Loucy (cell line): ENCODE data around the gene KRT3.

Experiments used
- H2AFZ ChIP-seq: fragments of 200-600 bp; sonication (generic); 2 replicates; pipeline ENCODE4 v1.6.0; 2016; ENCODE audit warnings: antibody characterized with exemption, mild to moderate bottlenecking, low read length, moderate library complexity
- H3F3A ChIP-seq: fragments of 200-600 bp; 2 replicates; pipeline ENCODE4 v1.6.0; 2016; ENCODE audit warnings: antibody characterized with exemption, low read depth, mild to moderate bottlenecking
- H3K27me3 ChIP-seq: fragments of 200-600 bp; sonication (generic); 2 replicates; pipeline ENCODE4 v1.6.1; 2014; ENCODE audit warnings: low read length, mild to moderate bottlenecking; ENCODE audit not compliant: insufficient read depth, poor library complexity, severe bottlenecking
- H3K36me3 ChIP-seq: fragments of 200-600 bp; sonication (generic); 2 replicates; pipeline ENCODE4 v1.6.1; 2016; ENCODE audit warnings: low read length; ENCODE audit not compliant: insufficient read depth
- H3K4me1 ChIP-seq: fragments of 200-600 bp; sonication (generic); 2 replicates; pipeline ENCODE4 v1.5.1; 2014; ENCODE audit warnings: low read length, mild to moderate bottlenecking; ENCODE audit not compliant: insufficient read depth, poor library complexity, severe bottlenecking
- H3K4me2 ChIP-seq: fragments of 200-600 bp; sonication (generic); 2 replicates; pipeline ENCODE4 v1.6.0; 2014; ENCODE audit warnings: antibody characterized with exemption, low read length, low read depth, mild to moderate bottlenecking; ENCODE audit not compliant: poor library complexity, severe bottlenecking
- H3K4me3 ChIP-seq: fragments of 200-600 bp; sonication (generic); 2 replicates; pipeline ENCODE4 v1.5.1; 2014; ENCODE audit warnings: low read length, mild to moderate bottlenecking, mixed read lengths; ENCODE audit not compliant: poor library complexity, severe bottlenecking
- H3K79me2 ChIP-seq: fragments of 200-600 bp; sonication (generic); 2 replicates; pipeline ENCODE4 v1.6.1; 2014; ENCODE audit warnings: low read length; ENCODE audit not compliant: insufficient read depth
- H3K9ac ChIP-seq: fragments of 200-600 bp; sonication (generic); 2 replicates; pipeline ENCODE4 v1.6.0; 2014; ENCODE audit warnings: mild to moderate bottlenecking, low read depth, low read length, moderate library complexity; ENCODE audit not compliant: poor library complexity, severe bottlenecking
- H3K9me2 ChIP-seq: fragments of 200-600 bp; sonication (generic); replicated peaks from 2 replicates; pipeline ENCODE4 v1.6.1; 2016; ENCODE audit warnings: low read depth, low read length, mixed read lengths
- H3K9me3 ChIP-seq: fragments of 200-600 bp; sonication (generic); 2 replicates; pipeline ENCODE4 v1.6.1; 2014; ENCODE audit warnings: mild to moderate bottlenecking, antibody characterized with exemption, low read length, low read depth; ENCODE audit not compliant: insufficient read depth
- H4K20me1 ChIP-seq: fragments of 200-600 bp; sonication (generic); 2 replicates; pipeline ENCODE4 v1.6.0; 2014; ENCODE audit warnings: antibody characterized with exemption, low read length, mild to moderate bottlenecking; ENCODE audit not compliant: insufficient read depth, poor library complexity, severe bottlenecking
- EZH2phosphoT487 ChIP-seq: fragments of 200-600 bp; IDR thresholded peaks from 2 replicates; pipeline ENCODE4 v1.6.1; 2018; ENCODE audit warnings: antibody characterized with exemption, mild to moderate bottlenecking, moderate library complexity, borderline replicate concordance
- TF ChIP-seq, protein P1 (sequence below): fragments of 200-600 bp; sonication (generic); conservative IDR thresholded peaks from 2 replicates; pipeline ENCODE4 v1.5.1; 2014; ENCODE audit warnings: mild to moderate bottlenecking, antibody characterized with exemption, low read length

The KRT3 gene

DNA sequence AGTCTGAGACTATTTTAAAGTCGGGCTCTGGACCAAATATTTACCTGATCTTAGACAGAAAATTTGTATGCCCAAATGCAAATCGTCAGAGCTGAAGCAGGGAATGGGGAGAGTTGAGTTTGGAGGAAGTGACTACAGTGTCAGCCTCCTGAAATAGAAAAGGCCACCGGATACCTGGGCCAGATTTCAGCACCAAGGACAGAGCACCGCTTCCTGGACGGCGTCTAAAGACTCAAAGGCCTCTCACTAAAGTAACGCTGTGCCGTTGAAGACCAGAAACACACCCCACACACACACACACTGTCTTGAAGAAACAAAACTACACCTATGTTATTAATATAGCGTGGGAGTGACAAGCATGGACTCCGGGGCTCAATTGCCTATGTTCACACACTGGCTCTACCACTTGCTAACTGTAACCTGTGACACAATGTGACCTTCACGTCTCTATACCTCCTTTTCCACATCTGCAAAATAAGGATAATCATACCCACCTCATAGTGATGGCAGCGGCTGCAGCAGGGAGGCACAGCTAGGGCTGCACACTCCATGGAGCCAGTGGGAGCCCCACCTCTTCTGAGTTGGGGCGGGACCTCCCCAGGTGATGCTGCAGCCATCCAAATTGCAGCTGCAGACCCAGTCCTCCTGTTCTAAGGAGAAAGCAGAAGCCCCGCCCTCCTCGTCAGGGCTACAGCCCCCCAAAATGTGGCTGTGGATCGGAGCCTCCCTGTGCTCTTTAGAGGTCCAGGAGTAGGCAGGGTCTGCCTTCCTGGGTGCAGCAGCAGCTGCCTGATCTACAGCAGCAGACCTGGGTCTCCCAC lies 54.3 kb downstream of the KRT3 start:
- no peaks in the 10 kb centered on the region for H3K9me2 ChIP-seq
- H3K4me1 ChIP-seq, result no peaks in the 10 kb centered on the region
- no peaks in the 10 kb centered on the region for H3K27me3 ChIP-seq
- no peaks in the 10 kb centered on the region for H3K9me3 ChIP-seq
- no peak overlapping the region for H3K4me3 ChIP-seq
- H4K20me1 ChIP-seq, result no peaks in the 10 kb centered on the region
- H3K36me3 ChIP-seq, result no peaks in the 10 kb centered on the region
- TF ChIP-seq, protein P1, sequence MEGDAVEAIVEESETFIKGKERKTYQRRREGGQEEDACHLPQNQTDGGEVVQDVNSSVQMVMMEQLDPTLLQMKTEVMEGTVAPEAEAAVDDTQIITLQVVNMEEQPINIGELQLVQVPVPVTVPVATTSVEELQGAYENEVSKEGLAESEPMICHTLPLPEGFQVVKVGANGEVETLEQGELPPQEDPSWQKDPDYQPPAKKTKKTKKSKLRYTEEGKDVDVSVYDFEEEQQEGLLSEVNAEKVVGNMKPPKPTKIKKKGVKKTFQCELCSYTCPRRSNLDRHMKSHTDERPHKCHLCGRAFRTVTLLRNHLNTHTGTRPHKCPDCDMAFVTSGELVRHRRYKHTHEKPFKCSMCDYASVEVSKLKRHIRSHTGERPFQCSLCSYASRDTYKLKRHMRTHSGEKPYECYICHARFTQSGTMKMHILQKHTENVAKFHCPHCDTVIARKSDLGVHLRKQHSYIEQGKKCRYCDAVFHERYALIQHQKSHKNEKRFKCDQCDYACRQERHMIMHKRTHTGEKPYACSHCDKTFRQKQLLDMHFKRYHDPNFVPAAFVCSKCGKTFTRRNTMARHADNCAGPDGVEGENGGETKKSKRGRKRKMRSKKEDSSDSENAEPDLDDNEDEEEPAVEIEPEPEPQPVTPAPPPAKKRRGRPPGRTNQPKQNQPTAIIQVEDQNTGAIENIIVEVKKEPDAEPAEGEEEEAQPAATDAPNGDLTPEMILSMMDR, result no peak
- no peak for TF ChIP-seq EZH2phosphoT487
- H3K4me2 ChIP-seq, result no peak overlapping the region
- no peaks in the 10 kb centered on the region for H3K79me2 ChIP-seq
- H3F3A ChIP-seq, result no peaks in the 10 kb centered on the region
- no peak overlapping the region for H2AFZ ChIP-seq
- H3K9ac ChIP-seq, result no peak overlapping the region

DNA sequence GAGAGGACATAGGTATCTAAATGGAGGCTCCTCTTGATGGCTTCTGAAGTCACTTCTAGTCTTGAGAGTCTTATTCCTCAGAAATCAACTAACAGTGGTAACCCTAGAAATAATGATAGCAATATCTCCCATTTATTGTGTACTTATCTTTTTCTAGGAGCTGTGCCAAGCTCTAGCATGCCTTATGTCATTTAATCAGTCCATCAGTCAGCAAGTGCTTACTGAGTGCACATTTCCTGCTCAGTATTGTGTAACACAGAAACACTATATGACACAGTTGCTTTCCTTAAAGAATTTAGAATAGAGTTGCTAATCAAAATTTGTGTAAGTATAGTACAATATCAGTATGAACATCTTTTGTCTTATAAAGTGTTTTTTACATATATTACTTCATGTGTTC lies 55.3 kb downstream of the KRT3 start:
- Histone ChIP-seq H3K9ac (no peak overlapping the region), H3K27me3 (no peaks in the 10 kb centered on the region), H3K4me2 (no peak overlapping the region), H3K9me2 (no peaks in the 10 kb centered on the region), H3F3A (no peaks in the 10 kb centered on the region), H4K20me1 (no peaks in the 10 kb centered on the region), H3K36me3 (no peaks in the 10 kb centered on the region), H3K79me2 (no peaks in the 10 kb centered on the region), H3K4me1 (no peaks in the 10 kb centered on the region), H2AFZ (no peak overlapping the region), H3K9me3 (no peaks in the 10 kb centered on the region), H3K4me3 (no peak overlapping the region)
- TF ChIP-seq, protein P1, result no peak
- no peak for TF ChIP-seq EZH2phosphoT487

DNA sequence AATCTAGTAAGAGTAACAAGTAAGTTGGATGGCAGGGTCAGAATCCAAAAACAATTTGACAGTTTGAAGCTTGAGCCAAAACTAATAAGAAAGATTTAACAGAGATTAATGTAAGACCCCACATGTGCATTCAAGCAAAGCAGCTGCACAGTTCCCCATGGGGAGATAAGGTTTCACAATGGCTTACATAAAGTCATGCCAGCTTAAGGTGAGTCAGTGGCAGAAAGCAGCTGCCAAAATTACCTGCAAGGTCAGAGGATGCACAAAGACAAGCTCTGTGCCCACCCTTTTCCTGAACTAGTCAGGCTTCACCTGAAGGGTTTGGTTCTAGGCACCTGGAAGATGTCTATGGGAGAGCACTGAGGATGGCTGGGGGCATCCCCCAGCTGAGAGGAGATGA lies 56.0 kb downstream of the KRT3 start:
- no peak overlapping the region for H3K4me2 ChIP-seq
- H4K20me1 ChIP-seq, result no peaks in the 10 kb centered on the region
- no peak overlapping the region for H3K4me3 ChIP-seq
- no peaks in the 10 kb centered on the region for H3K4me1 ChIP-seq
- H3K36me3 ChIP-seq, result no peaks in the 10 kb centered on the region
- no peaks in the 10 kb centered on the region for H3K27me3 ChIP-seq
- H2AFZ ChIP-seq, result no peak overlapping the region
- H3K9me2 ChIP-seq, result no peaks in the 10 kb centered on the region
- no peaks in the 10 kb centered on the region for H3K79me2 ChIP-seq
- TF ChIP-seq EZH2phosphoT487, result no peak
- TF ChIP-seq, protein P1, result no peak
- H3K9me3 ChIP-seq, result no peaks in the 10 kb centered on the region
- no peaks in the 10 kb centered on the region for H3F3A ChIP-seq
- no peak overlapping the region for H3K9ac ChIP-seq
